ENCODE measurements around the gene CDH4. TPM values are rescaled to one million over a fixed set of nuclear protein-coding genes. Genes with fewer than 3 reads are reported as not detected.

Gene CDH4
- total RNA-seq, 3 donors from 2014 or later (not counting 1 experiment from before 2014, with no cell fraction given): 0.18 TPM; not detected in 2

GRCh38 chr20:61888101-61888865 is 636.2 kb downstream of the CDH4 start:
- H3K27ac ChIP-seq (ENCODE audit: low read length): no peak overlapping the region

GRCh38 chr20:61889659-61890058 is 637.6 kb downstream of the CDH4 start:
- TF ChIP-seq, protein P1, sequence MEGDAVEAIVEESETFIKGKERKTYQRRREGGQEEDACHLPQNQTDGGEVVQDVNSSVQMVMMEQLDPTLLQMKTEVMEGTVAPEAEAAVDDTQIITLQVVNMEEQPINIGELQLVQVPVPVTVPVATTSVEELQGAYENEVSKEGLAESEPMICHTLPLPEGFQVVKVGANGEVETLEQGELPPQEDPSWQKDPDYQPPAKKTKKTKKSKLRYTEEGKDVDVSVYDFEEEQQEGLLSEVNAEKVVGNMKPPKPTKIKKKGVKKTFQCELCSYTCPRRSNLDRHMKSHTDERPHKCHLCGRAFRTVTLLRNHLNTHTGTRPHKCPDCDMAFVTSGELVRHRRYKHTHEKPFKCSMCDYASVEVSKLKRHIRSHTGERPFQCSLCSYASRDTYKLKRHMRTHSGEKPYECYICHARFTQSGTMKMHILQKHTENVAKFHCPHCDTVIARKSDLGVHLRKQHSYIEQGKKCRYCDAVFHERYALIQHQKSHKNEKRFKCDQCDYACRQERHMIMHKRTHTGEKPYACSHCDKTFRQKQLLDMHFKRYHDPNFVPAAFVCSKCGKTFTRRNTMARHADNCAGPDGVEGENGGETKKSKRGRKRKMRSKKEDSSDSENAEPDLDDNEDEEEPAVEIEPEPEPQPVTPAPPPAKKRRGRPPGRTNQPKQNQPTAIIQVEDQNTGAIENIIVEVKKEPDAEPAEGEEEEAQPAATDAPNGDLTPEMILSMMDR (IDR thresholded peaks at IDR 0.05): no peak
- H3K27ac Mint-ChIP-seq: no peak overlapping the region
- Histone ChIP-seq H3K4me1 (ENCODE audit: control insufficient read depth, insufficient read depth, low read length) (peaks cover 6% of the 10 kb centered on the region), H3K27ac (ENCODE audit: low read length) (no peak overlapping the region), H3K27me3 (ENCODE audit: control insufficient read depth, insufficient read depth, low read length) (no peaks in the 10 kb centered on the region), H3K4me3 (ENCODE audit: low read length) (no peak overlapping the region), H3K36me3 (ENCODE audit: control insufficient read depth, insufficient read depth, low read length) (no peaks in the 10 kb centered on the region), H3K9me3 (ENCODE audit: control insufficient read depth, insufficient read depth, low read length) (no peaks in the 10 kb centered on the region)
- no peak for DNase-seq
- H3K4me1 Mint-ChIP-seq: peaks cover 8 to 12% of the 10 kb centered on the region in 2 donors
- H3K27me3 Mint-ChIP-seq (ENCODE audit: low read depth in 2 of 2): peaks cover 0 to 16% of the 10 kb centered on the region in 2 donors
- 92% methylated on average over 1 of the region's 1 CpG for WGBS (ENCODE audit: insufficient coverage)
- peaks cover 10 to 12% of the 10 kb centered on the region in 2 donors for H3K9me3 Mint-ChIP-seq
- H3K36me3 Mint-ChIP-seq: no peaks in the 10 kb centered on the region
- intact Hi-C loops (cut with micrococcal nuclease): loop anchor here (10.0 kb wide), 1 partner anchor 1945 kb away; the partner anchor contains the start of genes FAM217B and PPP1R3D
- no peak overlapping the region for H3K4me3 Mint-ChIP-seq
- ATAC-seq: no peak

More at GRCh38 chr20:61888101-61888865, 636.2 kb downstream of the CDH4 start:
- no peak overlapping the region for H3K27ac Mint-ChIP-seq
- H3K4me3 Mint-ChIP-seq: no peak overlapping the region
- Histone ChIP-seq H3K27me3 (ENCODE audit: control insufficient read depth, insufficient read depth, low read length) (no peaks in the 10 kb centered on the region), H3K9me3 (ENCODE audit: control insufficient read depth, insufficient read depth, low read length) (no peaks in the 10 kb centered on the region), H3K4me3 (ENCODE audit: low read length) (no peak overlapping the region), H3K4me1 (ENCODE audit: control insufficient read depth, insufficient read depth, low read length) (peaks cover 6% of the 10 kb centered on the region), H3K36me3 (ENCODE audit: control insufficient read depth, insufficient read depth, low read length) (no peaks in the 10 kb centered on the region)
- WGBS (ENCODE audit: insufficient coverage): 93% methylated on average over 19 of the region's 19 CpGs
- H3K27me3 Mint-ChIP-seq (ENCODE audit: low read depth in 2 of 2): peaks cover 0 to 17% of the 10 kb centered on the region in 2 donors
- DNase-seq (no peak), ATAC-seq (no peak)
- peaks cover 8 to 16% of the 10 kb centered on the region in 2 donors for H3K4me1 Mint-ChIP-seq
- peaks cover 10 to 12% of the 10 kb centered on the region in 2 donors for H3K9me3 Mint-ChIP-seq
- H3K36me3 Mint-ChIP-seq: no peaks in the 10 kb centered on the region
- intact Hi-C loops (cut with micrococcal nuclease): no loop called here
- TF ChIP-seq, protein P1 (IDR thresholded peaks at IDR 0.05): no peak

- peaks cover 6% of the 10 kb centered on the region for H3K4me1 ChIP-seq (ENCODE audit: control insufficient read depth, insufficient read depth, low read length)
- H3K27ac Mint-ChIP-seq: no peak overlapping the region
- peaks cover 8 to 12% of the 10 kb centered on the region in 2 donors for H3K4me1 Mint-ChIP-seq
- H3K27ac ChIP-seq (ENCODE audit: low read length): no peak overlapping the region
- TF ChIP-seq, protein P1 (IDR thresholded peaks at IDR 0.05): no peak
- no peak for ATAC-seq
- peaks cover 0 to 15% of the 10 kb centered on the region in 2 donors for H3K27me3 Mint-ChIP-seq (ENCODE audit: low read depth in 2 of 2)
- intact Hi-C loops (cut with micrococcal nuclease): loop anchor here (10.0 kb wide), 1 partner anchor 1945 kb away; the partner anchor contains the start of genes FAM217B and PPP1R3D
- peaks cover 10 to 12% of the 10 kb centered on the region in 2 donors for H3K9me3 Mint-ChIP-seq
- H3K36me3 Mint-ChIP-seq: no peaks in the 10 kb centered on the region
- no peak overlapping the region for H3K4me3 Mint-ChIP-seq
- H3K36me3 ChIP-seq (ENCODE audit: control insufficient read depth, insufficient read depth, low read length): no peaks in the 10 kb centered on the region
- H3K9me3 ChIP-seq (ENCODE audit: control insufficient read depth, insufficient read depth, low read length): no peaks in the 10 kb centered on the region
- H3K4me3 ChIP-seq (ENCODE audit: low read length): no peak overlapping the region
- DNase-seq: no peak
- 0% methylated on average over 1 of the region's 1 CpG for WGBS (ENCODE audit: insufficient coverage)
- H3K27me3 ChIP-seq (ENCODE audit: control insufficient read depth, insufficient read depth, low read length): no peaks in the 10 kb centered on the region
These were observed 638.1 kb downstream of the CDH4 start for GRCh38 chr20:61890210-61890609.
